Endothelial cell of umbilical vein (primary cell): ENCODE data around the gene APCDD1L. TPM values are rescaled to one million over a fixed set of nuclear protein-coding genes. Genes with fewer than 3 reads are reported as not detected.

ENCODE experiments used
- BruUV-seq: library from RNA; stranded (reverse); fragments of 400-500 nt; replicated peaks from 2 replicates; lab custom pipeline; 2021; lab: Mats Ljungman, UMichigan
- CTCF ChIA-PET: fragments of 300-600, 350-600 bp; sonication (Branson Sonifier 250); formaldehyde crosslinking; loops from one replicate; lab custom pipeline; 2021; ENCODE audit warnings: antibody characterized with exemption, inconsistent platforms; lab: Charles Lee
- POLR2A ChIA-PET: fragments of 300-600, 350-600 bp; sonication (Branson Sonifier 250); formaldehyde crosslinking; loops from one replicate; lab custom pipeline; 2021; ENCODE audit warnings: antibody characterized with exemption, inconsistent platforms; lab: Charles Lee
- DNase-seq: peaks from one replicate; pipeline ENCODE4 v3.0.0-alpha.2; 2011; ENCODE audit warnings: low read depth, low spot score
- FAIRE-seq: peaks from 2 replicates; lab custom pipeline; 2011; peaks lifted over from hg19 to GRCh38; lab: Jason Lieb, UNC
- H2AFZ ChIP-seq: 2 replicates; pipeline ENCODE4 v1.6.0; 2012; ENCODE audit warnings: low read depth, low read length, control low read depth, inconsistent platforms
- H3K27ac ChIP-seq: 2 replicates; pipeline ENCODE4 v1.5.1; 2011; ENCODE audit warnings: low read depth, mild to moderate bottlenecking, control low read depth, low read length, moderate library complexity; ENCODE audit not compliant: insufficient read depth
- H3K27me3 ChIP-seq, 2 experiments: 2 replicates each; pipeline versions ENCODE4 v1.6.0 to v1.6.1; 2011; ENCODE audit warnings: low read length in 2 of 2, mixed read lengths in 1 of 2; ENCODE audit not compliant: control insufficient read depth in 2 of 2, insufficient read depth in 2 of 2
- H3K36me3 ChIP-seq, 2 experiments: 2 replicates in 1 of 2; 3 replicates in 1 of 2; pipeline ENCODE4 v1.5.1; 2011; ENCODE audit warnings: low read length in 2 of 2, mild to moderate bottlenecking in 1 of 2, moderate library complexity in 1 of 2; ENCODE audit not compliant: control insufficient read depth in 2 of 2, insufficient read depth in 2 of 2; ENCODE audit errors: extremely low read depth in 1 of 2
- H3K4me1 ChIP-seq: 3 replicates; pipeline ENCODE4 v1.5.1; 2011; ENCODE audit warnings: mild to moderate bottlenecking, low read length; ENCODE audit not compliant: control insufficient read depth, insufficient read depth; ENCODE audit errors: extremely low read depth
- H3K4me2 ChIP-seq: 2 replicates; pipeline ENCODE4 v1.6.1; 2011; ENCODE audit warnings: low read length, control low read depth, mixed read lengths; ENCODE audit not compliant: insufficient read depth
- H3K4me3 ChIP-seq, 3 experiments: fragments of 200-600 bp in 1 of 3; sonication (generic), shearing (Covaris generic) in 1 of 3; replicated peaks in 1 of 3; 2 replicates each; pipeline ENCODE4 v1.5.1; 2011 to 2016; ENCODE audit warnings: control low read depth in 3 of 3, low read length in 3 of 3, mild to moderate bottlenecking in 2 of 3, inconsistent platforms in 1 of 3, low read depth in 1 of 3, moderate library complexity in 1 of 3; ENCODE audit not compliant: insufficient read depth in 1 of 3
- H3K79me2 ChIP-seq: 2 replicates; pipeline ENCODE4 v1.6.0; 2012; ENCODE audit warnings: low read length, inconsistent platforms; ENCODE audit not compliant: control insufficient read depth, insufficient read depth
- H3K9ac ChIP-seq: replicated peaks from 2 replicates; pipeline ENCODE3; 2011; ENCODE audit warnings: low read length, control low read depth; ENCODE audit not compliant: insufficient read depth; ENCODE audit errors: extremely low read depth
- H3K9me1 ChIP-seq: replicated peaks from 3 replicates; pipeline ENCODE4 v1.6.0; 2011; ENCODE audit warnings: mild to moderate bottlenecking, low read length; ENCODE audit not compliant: control insufficient read depth, insufficient read depth; ENCODE audit errors: extremely low read depth
- H3K9me3 ChIP-seq: replicated peaks from 2 replicates; pipeline ENCODE4 v1.5.1; 2012; ENCODE audit warnings: low read length, inconsistent platforms; ENCODE audit not compliant: control insufficient read depth, insufficient read depth
- H4K20me1 ChIP-seq: replicated peaks from 2 replicates; pipeline ENCODE3; 2011; ENCODE audit warnings: mild to moderate bottlenecking, low read length; ENCODE audit not compliant: control insufficient read depth, insufficient read depth; ENCODE audit errors: extremely low read depth
- EZH2 ChIP-seq: IDR thresholded peaks from 2 replicates; pipeline ENCODE4 v1.6.1; 2012; ENCODE audit warnings: borderline replicate concordance, low read depth, mild to moderate bottlenecking, moderate library complexity, low read length, inconsistent platforms; ENCODE audit not compliant: severe bottlenecking
- JUN ChIP-seq: IDR thresholded peaks from 2 replicates; pipeline ENCODE4 v1.6.1; 2011; ENCODE audit warnings: borderline replicate concordance, low read depth; ENCODE audit not compliant: insufficient read length, insufficient read depth
- MYC ChIP-seq: IDR thresholded peaks from one replicate; pipeline ENCODE4 v1.6.1; 2011; ENCODE audit warnings: mild to moderate bottlenecking, low read depth, low read length
- POLR2A ChIP-seq: IDR thresholded peaks from 2 replicates; pipeline ENCODE4 v1.6.1; 2012; ENCODE audit warnings: low read depth, mild to moderate bottlenecking, control low read depth, low read length
- POLR2AphosphoS5 ChIP-seq: IDR thresholded peaks from 2 replicates; pipeline ENCODE4 v1.6.1; 2012; ENCODE audit warnings: low read depth, mild to moderate bottlenecking, control low read depth, low read length, moderate library complexity; ENCODE audit not compliant: insufficient read depth
- dilution Hi-C: fragments of 300-500 bp; cut with MboI; formaldehyde crosslinking; loops from one replicate; pipeline ENCODE4 v1.15.0; 2019; ENCODE audit warnings: low sequenced_read_pairs; ENCODE audit not compliant: extremely low pct_ligation_motif_present
- intact Hi-C: fragments of 100-400 bp; cut with micrococcal nuclease; formaldehyde crosslinking; loops from one replicate; pipeline ENCODE4 v1.10.0; 2022
- polyA plus RNA-seq, 4 experiments: library from polyadenylated mRNA; depleted of rRNA in 3 of 4; stranded (reverse) in 3 of 4; unstranded in 1 of 4; fragments of >200 nt; gene quantifications; 2 replicates each; pipeline versions ENCODE4 v1.2.1 to v1.2.3, GENCODE V29; 2011 to 2012; ENCODE audit warnings: missing spikeins in 1 of 4
- total RNA-seq: library from RNA; stranded (reverse); gene quantifications from 2 replicates; pipeline ENCODE4 v1.2.3, GENCODE V29; 2021
- TF ChIP-seq, protein P1 (sequence below), 2 donors: IDR thresholded peaks; 1 replicate in 1 of 2; 2 replicates in 1 of 2; pipeline ENCODE4 v1.5.1; 2011; ENCODE audit warnings: low read length in 2 of 2, mild to moderate bottlenecking in 2 of 2, moderate library complexity in 2 of 2, control low read depth in 1 of 2, inconsistent platforms in 1 of 2, low read depth in 1 of 2; ENCODE audit not compliant: insufficient read depth in 1 of 2; ENCODE audit errors: extremely low read depth in 1 of 2

Gene APCDD1L
- total and polyA plus RNA-seq, 2 donors (not counting 3 experiments of a cell fraction or from before 2014, with no cell fraction given): 0.17 to 1.4 TPM

DNA sequence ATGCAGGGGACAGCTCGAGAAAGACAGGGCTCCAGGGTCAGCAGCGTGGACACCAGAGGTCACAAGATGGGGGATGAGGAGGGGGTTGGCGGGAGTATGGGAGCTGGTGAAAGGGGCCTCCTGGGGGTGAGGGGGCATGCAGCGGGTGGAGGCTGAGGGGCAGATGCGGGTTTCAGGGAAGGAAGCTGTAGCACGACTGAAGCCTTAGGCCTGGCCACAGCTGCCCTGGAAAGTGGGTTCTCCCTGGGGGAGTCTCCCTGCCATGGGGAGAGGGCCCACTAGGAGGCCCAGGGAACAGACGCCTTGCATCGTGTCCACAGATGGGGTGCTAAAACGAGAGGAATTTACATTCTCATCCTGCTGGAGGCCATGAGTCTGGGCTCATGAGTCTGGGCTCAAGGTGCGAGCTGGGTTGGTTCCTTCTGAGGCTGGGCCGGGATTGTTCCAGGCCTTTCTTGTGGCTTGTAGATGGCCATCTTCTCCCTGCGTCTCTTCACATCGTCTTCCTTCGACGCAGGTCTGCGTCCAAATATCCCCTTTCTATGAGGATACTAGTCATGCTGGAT is 18.0 kb downstream of the APCDD1L start:
- H3K4me2 ChIP-seq: no peak overlapping the region
- no peaks in the 10 kb centered on the region for H3K79me2 ChIP-seq
- H3K27ac ChIP-seq: no peak overlapping the region
- dilution Hi-C loops: no loop called here
- intact Hi-C loops: no loop called here
- H2AFZ ChIP-seq: no peak overlapping the region
- no TSS peak for BruUV-seq
- no peaks in the 10 kb centered on the region for H3K9me1 ChIP-seq
- no peak overlapping the region for H3K4me3 ChIP-seq
- H3K27me3 ChIP-seq: no peaks in the 10 kb centered on the region
- H3K4me1 ChIP-seq: no peaks in the 10 kb centered on the region
- TF ChIP-seq POLR2AphosphoS5 (no peak), EZH2 (no peak)
- H3K9ac ChIP-seq: no peak overlapping the region
- DNase-seq (no peak), FAIRE-seq (no peak)
- H3K9me3 ChIP-seq: no peaks in the 10 kb centered on the region
- no peaks in the 10 kb centered on the region for H4K20me1 ChIP-seq
- POLR2A ChIA-PET: no interaction called here
- H3K36me3 ChIP-seq: no peaks in the 10 kb centered on the region
- CTCF ChIA-PET: no interaction called here

DNA sequence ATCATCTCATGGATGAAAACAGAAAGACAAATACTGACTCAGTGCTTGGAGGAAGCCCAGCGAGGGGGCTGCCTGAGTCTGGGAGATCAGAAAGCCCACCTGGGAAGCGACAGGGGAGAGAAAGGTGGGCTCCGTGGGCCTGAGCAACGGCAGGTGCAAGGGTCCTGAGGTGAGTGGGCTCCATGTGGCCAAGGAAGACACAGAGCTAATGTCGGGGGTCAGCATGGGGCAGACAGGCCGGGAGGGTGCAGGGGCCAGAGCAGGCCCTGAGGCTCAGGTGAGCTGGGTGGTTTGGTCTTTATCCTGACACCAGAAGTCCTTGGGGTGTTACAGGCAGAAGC is 18.8 kb downstream of the APCDD1L start:
- Histone ChIP-seq H3K9me1 (no peaks in the 10 kb centered on the region), H3K4me1 (no peaks in the 10 kb centered on the region), H4K20me1 (no peaks in the 10 kb centered on the region), H3K27me3 (peaks cover 0 to 2% of the 10 kb centered on the region in 2 experiments), H3K4me3 (no peak overlapping the region), H3K9ac (no peak overlapping the region), H2AFZ (no peak overlapping the region), H3K36me3 (no peaks in the 10 kb centered on the region), H3K79me2 (no peaks in the 10 kb centered on the region), H3K4me2 (no peak overlapping the region), H3K27ac (no peak overlapping the region), H3K9me3 (no peaks in the 10 kb centered on the region)
- no peak for DNase-seq
- ChIA-PET CTCF (no interaction called here), POLR2A (no interaction called here)
- intact Hi-C loops (no loop called here), dilution Hi-C loops (no loop called here)
- FAIRE-seq: no peak
- BruUV-seq: no TSS peak
- TF ChIP-seq POLR2AphosphoS5 (no peak), POLR2A (no peak), MYC (no peak), JUN (no peak)
- TF ChIP-seq, protein P1, sequence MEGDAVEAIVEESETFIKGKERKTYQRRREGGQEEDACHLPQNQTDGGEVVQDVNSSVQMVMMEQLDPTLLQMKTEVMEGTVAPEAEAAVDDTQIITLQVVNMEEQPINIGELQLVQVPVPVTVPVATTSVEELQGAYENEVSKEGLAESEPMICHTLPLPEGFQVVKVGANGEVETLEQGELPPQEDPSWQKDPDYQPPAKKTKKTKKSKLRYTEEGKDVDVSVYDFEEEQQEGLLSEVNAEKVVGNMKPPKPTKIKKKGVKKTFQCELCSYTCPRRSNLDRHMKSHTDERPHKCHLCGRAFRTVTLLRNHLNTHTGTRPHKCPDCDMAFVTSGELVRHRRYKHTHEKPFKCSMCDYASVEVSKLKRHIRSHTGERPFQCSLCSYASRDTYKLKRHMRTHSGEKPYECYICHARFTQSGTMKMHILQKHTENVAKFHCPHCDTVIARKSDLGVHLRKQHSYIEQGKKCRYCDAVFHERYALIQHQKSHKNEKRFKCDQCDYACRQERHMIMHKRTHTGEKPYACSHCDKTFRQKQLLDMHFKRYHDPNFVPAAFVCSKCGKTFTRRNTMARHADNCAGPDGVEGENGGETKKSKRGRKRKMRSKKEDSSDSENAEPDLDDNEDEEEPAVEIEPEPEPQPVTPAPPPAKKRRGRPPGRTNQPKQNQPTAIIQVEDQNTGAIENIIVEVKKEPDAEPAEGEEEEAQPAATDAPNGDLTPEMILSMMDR (IDR thresholded peaks at IDR 0.05; ENCODE audit: extremely low read depth in 1 of 2, insufficient read depth in 1 of 2, low read depth in 1 of 2, low read length in 2 of 2): no peak
